Nephron (organoid): ENCODE data around the gene SIK3.

ENCODE experiments used
- H3K27ac Mint-ChIP-seq, 3 experiments: 2 replicates each; pipeline ENCODE4 v1.8.0; 2020; ENCODE audit warnings: mixed read lengths in 3 of 3, mild to moderate bottlenecking in 2 of 3, moderate library complexity in 1 of 3
- H3K27me3 Mint-ChIP-seq: 2 replicates; pipeline ENCODE4 v1.8.0; 2021; ENCODE audit warnings: low read depth, mild to moderate bottlenecking, moderate library complexity, mixed read lengths
- H3K36me3 Mint-ChIP-seq: 2 replicates; pipeline ENCODE4 v1.8.0; 2020; ENCODE audit warnings: low read depth, mixed read lengths
- H3K4me1 Mint-ChIP-seq: 2 replicates; pipeline ENCODE4 v1.8.0; 2020; ENCODE audit warnings: mixed read lengths
- H3K4me3 Mint-ChIP-seq, 3 experiments: 2 replicates each; pipeline ENCODE4 v1.8.0; 2020; ENCODE audit warnings: mild to moderate bottlenecking in 3 of 3, mixed read lengths in 3 of 3, moderate library complexity in 2 of 3
- H3K9me3 Mint-ChIP-seq: 2 replicates; pipeline ENCODE4 v1.8.0; 2020; ENCODE audit warnings: mixed read lengths
- TF ChIP-seq, protein P1 (sequence below), 3 experiments: fragments of 200-600 bp; sonication (generic); IDR thresholded peaks; one replicate each; pipeline ENCODE4 v1.5.0; 2021; ENCODE audit warnings: antibody characterized with exemption in 3 of 3; ENCODE audit not compliant: unreplicated experiment in 3 of 3

SIK3 gene

DNA sequence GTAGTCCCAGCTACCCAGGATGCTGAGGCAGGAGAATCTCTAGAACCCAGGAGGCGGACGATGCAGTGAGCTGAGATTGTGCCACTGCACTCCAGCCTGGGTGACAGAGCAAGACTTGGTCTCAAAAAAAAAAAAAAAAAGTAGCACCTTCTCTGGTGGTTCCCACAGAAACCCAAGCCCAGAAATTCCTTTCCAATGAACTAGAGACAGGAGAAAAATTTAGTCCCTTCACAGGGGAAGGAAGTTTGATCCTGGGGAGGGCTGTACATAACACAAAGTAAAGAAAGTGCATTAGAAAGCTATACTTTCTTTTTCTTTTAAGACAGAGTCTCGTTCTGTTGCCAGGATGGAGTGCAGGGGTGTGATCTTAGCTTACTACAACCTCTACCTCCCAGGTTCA, 235.3 kb downstream of the SIK3 start:
- peaks cover 76% of the 10 kb centered on the region for H3K36me3 Mint-ChIP-seq
- H3K4me3 Mint-ChIP-seq: no peak overlapping the region
- H3K27me3 Mint-ChIP-seq: no peaks in the 10 kb centered on the region
- H3K9me3 Mint-ChIP-seq: no peaks in the 10 kb centered on the region
- H3K4me1 Mint-ChIP-seq: no peaks in the 10 kb centered on the region
- TF ChIP-seq, protein P1, sequence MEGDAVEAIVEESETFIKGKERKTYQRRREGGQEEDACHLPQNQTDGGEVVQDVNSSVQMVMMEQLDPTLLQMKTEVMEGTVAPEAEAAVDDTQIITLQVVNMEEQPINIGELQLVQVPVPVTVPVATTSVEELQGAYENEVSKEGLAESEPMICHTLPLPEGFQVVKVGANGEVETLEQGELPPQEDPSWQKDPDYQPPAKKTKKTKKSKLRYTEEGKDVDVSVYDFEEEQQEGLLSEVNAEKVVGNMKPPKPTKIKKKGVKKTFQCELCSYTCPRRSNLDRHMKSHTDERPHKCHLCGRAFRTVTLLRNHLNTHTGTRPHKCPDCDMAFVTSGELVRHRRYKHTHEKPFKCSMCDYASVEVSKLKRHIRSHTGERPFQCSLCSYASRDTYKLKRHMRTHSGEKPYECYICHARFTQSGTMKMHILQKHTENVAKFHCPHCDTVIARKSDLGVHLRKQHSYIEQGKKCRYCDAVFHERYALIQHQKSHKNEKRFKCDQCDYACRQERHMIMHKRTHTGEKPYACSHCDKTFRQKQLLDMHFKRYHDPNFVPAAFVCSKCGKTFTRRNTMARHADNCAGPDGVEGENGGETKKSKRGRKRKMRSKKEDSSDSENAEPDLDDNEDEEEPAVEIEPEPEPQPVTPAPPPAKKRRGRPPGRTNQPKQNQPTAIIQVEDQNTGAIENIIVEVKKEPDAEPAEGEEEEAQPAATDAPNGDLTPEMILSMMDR (IDR thresholded peaks at IDR 0.05; ENCODE audit: unreplicated experiment in 3 of 3): no peak
- no peak overlapping the region for H3K27ac Mint-ChIP-seq

- no peaks in the 10 kb centered on the region for H3K9me3 Mint-ChIP-seq
- H3K36me3 Mint-ChIP-seq: peaks cover 75% of the 10 kb centered on the region
- no peak overlapping the region for H3K4me3 Mint-ChIP-seq
- no peaks in the 10 kb centered on the region for H3K4me1 Mint-ChIP-seq
- TF ChIP-seq, protein P1 (IDR thresholded peaks at IDR 0.05; ENCODE audit: unreplicated experiment in 3 of 3): no peak
- no peak overlapping the region for H3K27ac Mint-ChIP-seq
- no peaks in the 10 kb centered on the region for H3K27me3 Mint-ChIP-seq
Measured at GRCh38 chr11:116862185-116862584, 236.0 kb downstream of the SIK3 start.

DNA sequence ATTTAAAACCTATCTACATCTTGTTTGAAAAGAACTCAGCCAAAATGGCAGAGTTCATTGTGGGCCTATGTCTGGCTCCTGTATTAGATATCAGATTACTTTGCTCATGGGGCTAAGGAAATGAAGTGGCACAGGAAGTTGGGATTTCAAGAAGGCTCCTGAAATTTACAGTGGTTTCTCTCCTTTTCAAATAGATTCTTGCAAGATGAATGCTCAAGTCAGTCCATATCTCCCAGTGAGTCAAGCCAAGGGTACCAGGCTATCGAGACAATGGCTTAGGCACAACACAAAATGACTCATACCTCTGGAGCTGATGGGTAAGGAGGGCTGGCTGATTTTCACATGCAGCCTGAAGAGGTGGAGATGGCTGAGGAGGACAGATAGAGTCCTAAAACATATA, 236.7 kb downstream of the SIK3 start:
- TF ChIP-seq, protein P1 (IDR thresholded peaks at IDR 0.05; ENCODE audit: unreplicated experiment in 3 of 3): no peak
- no peaks in the 10 kb centered on the region for H3K27me3 Mint-ChIP-seq
- H3K36me3 Mint-ChIP-seq: peaks cover 75% of the 10 kb centered on the region
- no peaks in the 10 kb centered on the region for H3K4me1 Mint-ChIP-seq
- H3K27ac Mint-ChIP-seq: no peak overlapping the region
- H3K4me3 Mint-ChIP-seq: no peak overlapping the region
- H3K9me3 Mint-ChIP-seq: no peaks in the 10 kb centered on the region

DNA sequence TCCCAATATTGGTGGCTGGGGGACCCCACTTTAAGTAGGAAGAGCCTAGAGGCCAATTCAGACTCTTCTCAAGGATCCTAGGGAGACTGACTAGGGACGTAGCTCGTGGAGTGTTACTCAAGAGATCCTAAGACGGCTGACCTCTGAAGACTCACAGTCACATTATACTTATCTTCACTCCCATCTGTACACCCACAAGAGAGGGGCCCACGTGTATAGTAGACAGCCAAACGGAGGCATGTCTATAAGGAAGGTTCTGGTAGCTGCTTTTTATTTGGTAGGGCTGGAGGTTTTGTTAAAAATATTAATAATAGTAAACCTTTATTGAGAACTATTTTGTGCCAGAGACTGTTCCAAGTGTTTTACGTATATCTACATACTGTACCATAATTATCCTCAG, 237.9 kb downstream of the SIK3 start:
- Mint-ChIP-seq H3K27me3 (no peaks in the 10 kb centered on the region), H3K4me1 (no peaks in the 10 kb centered on the region), H3K9me3 (no peaks in the 10 kb centered on the region), H3K4me3 (no peak overlapping the region), H3K27ac (no peak overlapping the region), H3K36me3 (peaks cover 76% of the 10 kb centered on the region)
- TF ChIP-seq, protein P1 (IDR thresholded peaks at IDR 0.05; ENCODE audit: unreplicated experiment in 3 of 3): no peak

DNA sequence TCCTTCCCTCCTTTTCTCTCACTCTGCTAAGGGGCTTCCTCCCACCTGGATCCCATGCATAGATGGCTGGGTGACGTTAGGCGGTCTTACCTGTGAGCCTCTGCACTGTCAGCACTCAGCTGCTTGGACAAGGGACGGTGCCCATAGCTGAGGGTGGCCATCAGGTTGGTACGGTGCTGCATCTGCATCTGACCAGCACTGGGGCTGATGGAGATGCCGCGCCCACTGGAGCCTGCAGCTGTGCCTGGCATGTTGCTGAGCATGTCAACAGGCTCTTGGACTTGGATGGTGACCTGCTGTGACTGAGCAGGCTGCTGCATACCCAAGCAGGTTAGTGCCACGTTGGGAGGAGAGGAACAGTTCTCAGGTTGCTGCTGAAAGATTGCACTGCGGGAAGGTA, 239.1 kb downstream of the SIK3 start:
- Mint-ChIP-seq H3K36me3 (peaks cover 79% of the 10 kb centered on the region), H3K4me1 (no peaks in the 10 kb centered on the region), H3K4me3 (no peak overlapping the region), H3K27me3 (no peaks in the 10 kb centered on the region), H3K27ac (no peak overlapping the region), H3K9me3 (no peaks in the 10 kb centered on the region)
- TF ChIP-seq, protein P1 (IDR thresholded peaks at IDR 0.05; ENCODE audit: unreplicated experiment in 3 of 3): no peak

- H3K36me3 Mint-ChIP-seq: peaks cover 79% of the 10 kb centered on the region
- no peaks in the 10 kb centered on the region for H3K9me3 Mint-ChIP-seq
Measured at GRCh38 chr11:116857936-116858335, 240.3 kb downstream of the SIK3 start.

More at GRCh38 chr11:116857936-116858335, 240.3 kb downstream of the SIK3 start:
- TF ChIP-seq, protein P1 (IDR thresholded peaks at IDR 0.05; ENCODE audit: unreplicated experiment in 3 of 3): no peak
- Mint-ChIP-seq H3K27ac (no peak overlapping the region), H3K4me3 (no peak overlapping the region), H3K27me3 (no peaks in the 10 kb centered on the region), H3K4me1 (peaks cover 9% of the 10 kb centered on the region)
